Esophagus muscularis mucosa (tissue), 4 donors: ENCODE data around the gene OTOGL. TPM values are rescaled to one million over a fixed set of nuclear protein-coding genes. Genes with fewer than 3 reads are reported as not detected.

Source experiments
- DNase-seq: peaks from one replicate; pipeline ENCODE4 v3.0.0-alpha.2; 2017; ENCODE audit errors: extremely low spot score
- H3K27ac ChIP-seq, 4 donors: fragments of 200-600 bp; sonication (generic); replicated peaks in 1 of 4; 1 replicate in 3 of 4; 2 replicates in 1 of 4; pipeline ENCODE4 v1.5.1; 2016 to 2019; ENCODE audit warnings: mild to moderate bottlenecking in 1 of 4
- H3K27me3 ChIP-seq, 4 donors: fragments of 200-600 bp; sonication (generic); one replicate each; pipeline versions ENCODE4 v1.5.1 to v1.6.0; 2016 to 2019
- H3K36me3 ChIP-seq, 4 donors: fragments of 200-600 bp; sonication (generic); one replicate each; pipeline ENCODE4 v1.5.1; 2016 to 2019
- H3K4me1 ChIP-seq, 4 donors: fragments of 200-600 bp; sonication (generic); one replicate each; pipeline ENCODE4 v1.5.1; 2016 to 2019
- H3K4me3 ChIP-seq, 4 donors: fragments of 200-600 bp; sonication (generic); 1 replicate in 2 of 4; 2 replicates in 2 of 4; pipeline ENCODE4 v1.5.1; 2016 to 2019; ENCODE audit warnings: mild to moderate bottlenecking in 4 of 4, moderate library complexity in 1 of 4
- H3K9me3 ChIP-seq, 4 donors: fragments of 200-600 bp; sonication (generic); 1 replicate in 3 of 4; 2 replicates in 1 of 4; pipeline ENCODE4 v1.5.1; 2016 to 2019
- EP300 ChIP-seq: sonication (generic); formaldehyde crosslinking; IDR thresholded peaks from one replicate; pipeline ENCODE4 v1.6.1; 2017; ENCODE audit warnings: antibody characterized with exemption
- POLR2A ChIP-seq: fragments of 450-650 bp; IDR thresholded peaks from one replicate; pipeline ENCODE4 v1.6.1; 2017; ENCODE audit warnings: antibody characterized with exemption, moderate library complexity, mild to moderate bottlenecking, low read depth
- POLR2AphosphoS5 ChIP-seq, 2 donors: sonication (generic); formaldehyde crosslinking; IDR thresholded peaks; one replicate each; pipeline ENCODE4 v1.6.1; 2017; ENCODE audit warnings: antibody characterized with exemption in 2 of 2
- WGBS: methylation state at CpG from one replicate; pipeline ENCODE4 v1.1.5; 2018; 5-methylcytosine and 5-hydroxymethylcytosine counted together
- intact Hi-C: fragments of 100-400 bp; cut with DNase I; formaldehyde crosslinking; loops from one replicate; pipeline ENCODE4 v1.15.1; 2023
- total RNA-seq, 4 donors: library from RNA; depleted of rRNA; stranded (reverse); fragments of >200 nt; gene quantifications; one replicate each; pipeline versions ENCODE4 v1.1.0 to v1.2.1, GENCODE V29; 2016
- TF ChIP-seq, protein P1 (sequence below), 3 experiments: fragments of 200-600 bp in 2 of 3; fragments of 450-650 bp in 1 of 3; sonication (generic) in 2 of 3; IDR thresholded peaks; one replicate each; pipeline ENCODE4 v1.5.1; 2017 to 2019; ENCODE audit warnings: antibody characterized with exemption in 3 of 3, mild to moderate bottlenecking in 2 of 3, moderate library complexity in 1 of 3

OTOGL gene
- total RNA-seq, 4 donors from 2014 or later, result 0.83 to 2.0 (median 1.6) TPM

GRCh38 chr12:80175307-80175930 lies 76.1 kb downstream of the OTOGL start:
- no peak for TF ChIP-seq EP300
- 92% methylated on average over 2 of the region's 2 CpGs for WGBS
- intact Hi-C loops, result no loop called here
- DNase-seq, result no peak
- Histone ChIP-seq H3K4me3 (no peak overlapping the region), H3K36me3 (no peaks in the 10 kb centered on the region), H3K27ac (no peak overlapping the region), H3K9me3 (no peaks in the 10 kb centered on the region), H3K27me3 (no peaks in the 10 kb centered on the region), H3K4me1 (no peaks in the 10 kb centered on the region)

DNA sequence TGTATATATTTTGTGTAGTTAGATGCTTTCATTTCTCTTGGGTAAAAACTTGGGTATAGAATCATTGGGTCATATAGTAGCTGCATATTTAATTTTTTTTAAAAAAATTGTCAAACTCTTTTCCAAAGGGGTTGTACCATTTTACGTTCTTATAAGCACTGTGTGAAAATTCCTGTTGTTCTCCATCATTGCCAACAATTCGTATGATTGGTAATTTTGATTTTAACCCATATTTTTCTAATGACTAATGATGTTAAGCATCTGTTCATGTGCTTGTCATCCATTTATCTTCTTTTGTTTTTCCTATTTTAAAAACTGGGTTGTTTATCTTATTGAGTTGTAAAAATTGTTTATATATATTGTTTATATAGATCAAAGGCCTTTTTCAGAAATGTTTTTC lies 77.4 kb downstream of the OTOGL start:
- 89% methylated on average over 2 of the region's 2 CpGs for whole genome bisulfite sequencing
- Histone ChIP-seq H3K4me1 (no peaks in the 10 kb centered on the region), H3K4me3 (no peak overlapping the region), H3K36me3 (no peaks in the 10 kb centered on the region), H3K27ac (no peak overlapping the region), H3K27me3 (no peaks in the 10 kb centered on the region), H3K9me3 (no peaks in the 10 kb centered on the region)
- no peak for DNase-seq
- TF ChIP-seq EP300 (no peak), POLR2A (no peak), POLR2AphosphoS5 (IDR thresholded peaks at IDR 0.05) (no peak)
- TF ChIP-seq, protein P1, sequence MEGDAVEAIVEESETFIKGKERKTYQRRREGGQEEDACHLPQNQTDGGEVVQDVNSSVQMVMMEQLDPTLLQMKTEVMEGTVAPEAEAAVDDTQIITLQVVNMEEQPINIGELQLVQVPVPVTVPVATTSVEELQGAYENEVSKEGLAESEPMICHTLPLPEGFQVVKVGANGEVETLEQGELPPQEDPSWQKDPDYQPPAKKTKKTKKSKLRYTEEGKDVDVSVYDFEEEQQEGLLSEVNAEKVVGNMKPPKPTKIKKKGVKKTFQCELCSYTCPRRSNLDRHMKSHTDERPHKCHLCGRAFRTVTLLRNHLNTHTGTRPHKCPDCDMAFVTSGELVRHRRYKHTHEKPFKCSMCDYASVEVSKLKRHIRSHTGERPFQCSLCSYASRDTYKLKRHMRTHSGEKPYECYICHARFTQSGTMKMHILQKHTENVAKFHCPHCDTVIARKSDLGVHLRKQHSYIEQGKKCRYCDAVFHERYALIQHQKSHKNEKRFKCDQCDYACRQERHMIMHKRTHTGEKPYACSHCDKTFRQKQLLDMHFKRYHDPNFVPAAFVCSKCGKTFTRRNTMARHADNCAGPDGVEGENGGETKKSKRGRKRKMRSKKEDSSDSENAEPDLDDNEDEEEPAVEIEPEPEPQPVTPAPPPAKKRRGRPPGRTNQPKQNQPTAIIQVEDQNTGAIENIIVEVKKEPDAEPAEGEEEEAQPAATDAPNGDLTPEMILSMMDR (IDR thresholded peaks at IDR 0.05), result no peak
- intact Hi-C loops, result no loop called here

- TF ChIP-seq, protein P1 (IDR thresholded peaks at IDR 0.05), result no peak
- TF ChIP-seq EP300, result no peak
- TF ChIP-seq POLR2AphosphoS5 (IDR thresholded peaks at IDR 0.05), result no peak
- TF ChIP-seq POLR2A, result no peak
- 86% methylated on average over 3 of the region's 3 CpGs for WGBS
- intact Hi-C loops, result no loop called here
- H3K4me1 ChIP-seq, result no peaks in the 10 kb centered on the region
- H3K27ac ChIP-seq, result no peak overlapping the region
- H3K9me3 ChIP-seq, result no peaks in the 10 kb centered on the region
- no peak overlapping the region for H3K4me3 ChIP-seq
- no peaks in the 10 kb centered on the region for H3K36me3 ChIP-seq
- DNase-seq, result no peak
- no peaks in the 10 kb centered on the region for H3K27me3 ChIP-seq
These were observed 79.5 kb downstream of the OTOGL start for GRCh38 chr12:80178846-80179245.

- WGBS, result 73% methylated on average over 2 of the region's 2 CpGs
- intact Hi-C loops, result loop anchor here (10.0 kb wide), 3 partner anchors 299 to 629 kb away; no protein-coding TSS in a partner anchor
These were observed 84.6 kb downstream of the OTOGL start for GRCh38 chr12:80183939-80184338.

DNA sequence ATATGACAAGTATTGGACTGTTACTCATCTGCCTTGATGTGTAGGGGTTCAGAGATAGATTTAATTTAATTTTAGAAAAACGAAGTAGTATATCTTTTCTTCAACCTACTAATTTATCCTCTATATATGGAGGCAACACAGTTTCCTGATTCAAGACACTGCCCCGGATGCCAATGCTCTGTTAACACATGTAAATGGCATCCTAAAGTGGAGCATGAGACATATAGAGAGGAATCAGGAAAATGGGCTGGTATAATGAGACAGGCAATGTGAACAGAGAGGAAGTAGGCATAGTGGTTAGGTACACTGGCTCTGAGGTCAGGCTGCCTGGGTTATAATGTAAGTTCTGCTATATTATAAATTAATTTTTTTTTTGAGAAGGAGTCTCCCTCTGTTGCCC lies 85.6 kb downstream of the OTOGL start:
- Histone ChIP-seq H3K27me3 (no peaks in the 10 kb centered on the region), H3K4me3 (no peak overlapping the region), H3K9me3 (no peaks in the 10 kb centered on the region), H3K36me3 (no peaks in the 10 kb centered on the region), H3K27ac (peak overlapping the region in 2 of 4 donors; percentile 88 to 89), H3K4me1 (peaks cover 13 to 40% (median 35%) of the 10 kb centered on the region in 4 donors)
- DNase-seq, result no peak
- intact Hi-C loops, result loop anchor here (5.0 to 10.0 kb wide), 6 partner anchors 133 to 630 kb away; partner anchors contain the start of gene PPP1R12A
- no peak for TF ChIP-seq EP300
- no peak for TF ChIP-seq POLR2A
- no peak for TF ChIP-seq POLR2AphosphoS5 (IDR thresholded peaks at IDR 0.05)
- WGBS, result 41% methylated on average over 2 of the region's 2 CpGs

More at GRCh38 chr12:80183939-80184338, 84.6 kb downstream of the OTOGL start:
- TF ChIP-seq, protein P1 (IDR thresholded peaks at IDR 0.05), result no peak
- no peak for TF ChIP-seq EP300
- TF ChIP-seq POLR2A, result no peak
- no peak for TF ChIP-seq POLR2AphosphoS5 (IDR thresholded peaks at IDR 0.05)
- Histone ChIP-seq H3K9me3 (no peaks in the 10 kb centered on the region), H3K27me3 (no peaks in the 10 kb centered on the region), H3K36me3 (no peaks in the 10 kb centered on the region), H3K4me3 (no peak overlapping the region), H3K27ac (no peak overlapping the region), H3K4me1 (peaks cover 13 to 33% (median 30%) of the 10 kb centered on the region in 4 donors)
- no peak for DNase-seq
